ENCODE results near the gene ALDH2.

GRCh38 chr12:111758120-111758561 is 8.6 kb upstream of the ALDH2 start:
- no peak for TF ChIP-seq CTCF (IDR thresholded peaks at IDR 0.05)
- no peak for TF ChIP-seq POLR2A (IDR thresholded peaks at IDR 0.05)
